Stimulated activated memory B cell treated with anti-CD40 and anti-IgM and Interleukin-4, amounts not matched to agents 10 μg/mL and 1 μg/mL and 100 μg/mL, for 72 hours (primary cell): ENCODE data around the gene ATRNL1.
A peak's percentile ranks its signal among the peaks of the same experiment; 100 is the strongest.

Experiments
- ATAC-seq: fragments of 150-1000 bp; cut with Tn5 transposase; 2 replicates; pipeline ENCODE4 v1.10.0; 2021
- H3K27ac Mint-ChIP-seq: one replicate; pipeline ENCODE4 v1.8.0; 2022; ENCODE audit warnings: mild to moderate bottlenecking, mixed read lengths
- H3K27me3 Mint-ChIP-seq: one replicate; pipeline ENCODE4 v1.8.0; 2022; ENCODE audit warnings: mixed read lengths
- H3K36me3 Mint-ChIP-seq: one replicate; pipeline ENCODE4 v1.8.0; 2022; ENCODE audit warnings: mixed read lengths
- H3K4me1 Mint-ChIP-seq: one replicate; pipeline ENCODE4 v1.8.0; 2022; ENCODE audit warnings: mixed read lengths
- H3K4me3 Mint-ChIP-seq: one replicate; pipeline ENCODE4 v1.8.0; 2022; ENCODE audit warnings: mild to moderate bottlenecking, moderate library complexity, mixed read lengths
- H3K9me3 Mint-ChIP-seq: one replicate; pipeline ENCODE4 v1.8.0; 2022; ENCODE audit warnings: mixed read lengths

The ATRNL1 gene

DNA sequence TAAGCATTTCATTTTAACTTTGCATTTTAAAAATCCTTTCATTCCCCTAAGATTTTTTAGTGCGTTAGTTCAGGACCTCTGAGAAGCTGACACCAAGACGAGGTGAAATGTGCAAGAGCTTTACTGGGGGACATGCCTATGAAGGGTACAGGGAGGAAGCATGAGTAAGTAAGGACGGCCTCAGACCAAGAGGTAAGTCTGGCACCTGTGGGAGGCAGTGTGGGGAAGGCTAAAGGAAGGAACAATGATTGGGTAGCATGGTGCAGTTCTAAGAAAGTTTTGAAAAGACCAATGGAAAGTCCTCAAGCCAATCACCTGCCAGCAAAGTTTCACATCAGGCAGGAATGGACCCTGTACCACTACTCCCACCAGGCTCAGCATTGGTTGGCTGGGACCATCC is 810.7 kb downstream of the ATRNL1 start:
- no peaks in the 10 kb centered on the region for H3K9me3 Mint-ChIP-seq
- no peak overlapping the region for H3K27ac Mint-ChIP-seq
- no peaks in the 10 kb centered on the region for H3K4me1 Mint-ChIP-seq
- H3K27me3 Mint-ChIP-seq: no peaks in the 10 kb centered on the region
- no peak overlapping the region for H3K4me3 Mint-ChIP-seq
- peak; percentile 24 for ATAC-seq
- H3K36me3 Mint-ChIP-seq: no peaks in the 10 kb centered on the region

DNA sequence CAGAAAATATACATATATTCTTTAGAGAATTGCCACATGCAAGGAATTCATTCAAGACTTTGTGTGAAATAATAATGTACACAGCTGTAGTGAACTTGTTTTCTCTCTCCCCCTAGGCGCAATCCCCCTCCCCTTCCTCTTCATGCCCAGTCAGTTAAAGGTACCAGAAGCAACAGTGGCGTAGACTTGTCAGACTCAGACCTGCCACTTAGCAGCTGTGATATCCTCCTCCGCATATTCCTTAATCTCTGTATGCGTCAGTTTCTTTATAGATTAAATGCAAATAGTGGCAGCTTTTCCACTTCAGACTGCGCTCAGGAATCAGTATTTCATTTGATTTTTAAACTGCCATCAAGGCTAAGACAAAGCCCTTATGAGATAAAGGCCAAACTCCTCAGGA is 815.9 kb downstream of the ATRNL1 start:
- H3K4me3 Mint-ChIP-seq: no peak overlapping the region
- ATAC-seq: no peak
- no peak overlapping the region for H3K27ac Mint-ChIP-seq
- H3K4me1 Mint-ChIP-seq: no peaks in the 10 kb centered on the region
- H3K36me3 Mint-ChIP-seq: no peaks in the 10 kb centered on the region
- peaks cover 2% of the 10 kb centered on the region for H3K9me3 Mint-ChIP-seq
- no peaks in the 10 kb centered on the region for H3K27me3 Mint-ChIP-seq

DNA sequence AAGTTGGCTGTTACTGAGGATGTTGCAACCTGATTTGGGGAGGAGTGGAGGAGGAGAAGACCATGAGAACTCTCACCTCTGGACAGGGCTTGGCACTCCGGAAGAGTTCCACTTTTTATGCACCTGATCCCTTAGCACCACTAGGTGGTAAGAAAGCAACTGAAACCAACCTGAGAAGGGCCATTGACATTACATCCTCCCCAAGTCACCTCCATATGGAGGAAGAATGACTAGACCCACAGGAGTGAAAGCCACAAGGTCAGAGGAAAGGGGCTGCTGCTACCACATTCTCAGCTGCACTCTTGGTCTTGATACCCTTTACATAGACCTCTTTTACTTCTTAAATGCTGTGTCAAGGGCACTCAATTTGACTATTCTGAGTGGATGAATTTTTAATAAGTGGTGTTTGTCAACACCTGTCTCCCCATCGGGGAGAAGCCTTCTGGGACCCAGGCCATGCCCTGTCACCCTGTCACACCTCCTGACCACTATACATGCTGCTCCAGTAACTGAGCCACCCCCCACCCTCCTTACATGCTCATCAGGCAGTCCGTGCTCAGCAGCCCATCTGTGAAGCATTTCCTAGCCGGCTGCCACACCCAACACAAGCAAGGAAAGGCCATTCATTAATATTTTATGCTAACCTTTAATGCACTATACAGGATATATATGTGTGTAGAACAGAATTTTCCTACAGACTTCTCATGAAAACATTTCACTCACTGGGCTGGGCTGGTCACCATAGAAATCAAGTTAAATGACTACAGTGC is 817.0 kb downstream of the ATRNL1 start:
- no peak for ATAC-seq
- H3K27ac Mint-ChIP-seq: no peak overlapping the region
- no peaks in the 10 kb centered on the region for H3K36me3 Mint-ChIP-seq
- no peaks in the 10 kb centered on the region for H3K27me3 Mint-ChIP-seq
- H3K4me3 Mint-ChIP-seq: no peak overlapping the region
- H3K4me1 Mint-ChIP-seq: no peaks in the 10 kb centered on the region
- H3K9me3 Mint-ChIP-seq: peaks cover 4% of the 10 kb centered on the region

DNA sequence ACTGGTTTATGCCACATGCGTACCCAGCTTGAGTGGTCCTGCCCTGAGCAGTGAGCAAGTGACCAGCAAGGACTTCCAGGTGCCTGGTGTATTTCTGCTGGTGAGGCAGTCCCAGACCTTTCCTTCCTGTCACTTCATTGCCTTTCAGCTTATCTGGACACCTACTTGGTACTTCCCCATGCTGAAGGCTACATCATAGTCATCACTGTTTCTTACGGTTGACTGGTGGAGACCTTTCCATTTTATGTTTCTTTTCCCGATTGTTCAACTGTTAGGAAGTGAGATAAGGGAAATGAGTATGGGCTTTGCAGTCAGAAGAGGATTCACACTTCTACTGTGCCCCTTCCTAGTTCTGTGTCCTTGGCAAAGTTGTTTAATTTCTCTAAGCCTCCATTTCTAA is 821.3 kb downstream of the ATRNL1 start:
- H3K27me3 Mint-ChIP-seq: no peaks in the 10 kb centered on the region
- no peak overlapping the region for H3K4me3 Mint-ChIP-seq
- no peak for ATAC-seq
- no peaks in the 10 kb centered on the region for H3K4me1 Mint-ChIP-seq
- no peak overlapping the region for H3K27ac Mint-ChIP-seq
- no peaks in the 10 kb centered on the region for H3K36me3 Mint-ChIP-seq
- H3K9me3 Mint-ChIP-seq: peaks cover 7% of the 10 kb centered on the region

DNA sequence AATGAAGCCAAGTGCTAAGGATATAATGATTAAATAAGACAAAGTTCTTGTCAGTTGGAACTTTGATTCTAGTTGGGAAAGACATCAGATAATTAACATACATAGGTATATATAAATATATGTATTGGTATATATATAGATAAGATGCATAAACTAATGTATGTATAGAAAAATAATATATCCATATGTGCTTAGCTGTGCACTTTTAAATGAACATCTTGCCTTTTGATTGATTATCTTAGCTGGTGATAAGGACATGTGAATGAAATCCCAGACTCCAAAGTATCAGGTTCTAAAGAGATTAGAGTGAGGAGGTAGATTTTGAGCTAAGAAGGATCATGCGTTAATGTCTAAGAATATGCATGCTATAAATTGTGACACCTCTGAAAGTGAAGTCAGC is 822.3 kb downstream of the ATRNL1 start:
- Mint-ChIP-seq H3K36me3 (no peaks in the 10 kb centered on the region), H3K9me3 (peaks cover 10% of the 10 kb centered on the region), H3K27me3 (no peaks in the 10 kb centered on the region), H3K27ac (no peak overlapping the region), H3K4me3 (no peak overlapping the region), H3K4me1 (no peaks in the 10 kb centered on the region)
- ATAC-seq: no peak

DNA sequence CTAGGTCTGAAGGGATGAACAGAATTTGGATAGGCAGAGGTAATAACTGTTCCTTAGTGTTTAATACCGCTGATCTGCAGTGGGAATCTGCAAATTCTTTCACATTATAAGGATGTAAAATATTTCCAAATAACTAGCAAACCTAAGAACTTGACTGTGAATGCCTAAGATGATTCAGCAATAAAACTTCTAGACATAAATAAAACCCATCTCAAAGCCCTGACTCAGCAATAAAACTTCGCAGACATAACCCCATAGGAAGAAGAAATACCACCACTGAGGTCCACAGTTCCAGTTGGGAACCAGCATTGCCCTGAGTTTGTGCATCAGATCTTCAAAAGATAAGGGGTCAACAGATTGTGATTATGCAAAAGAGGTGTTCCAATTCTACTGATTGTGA is 825.6 kb downstream of the ATRNL1 start:
- no peaks in the 10 kb centered on the region for H3K4me1 Mint-ChIP-seq
- ATAC-seq: no peak
- no peaks in the 10 kb centered on the region for H3K36me3 Mint-ChIP-seq
- H3K4me3 Mint-ChIP-seq: no peak overlapping the region
- peaks cover 13% of the 10 kb centered on the region for H3K9me3 Mint-ChIP-seq
- H3K27me3 Mint-ChIP-seq: no peaks in the 10 kb centered on the region
- H3K27ac Mint-ChIP-seq: no peak overlapping the region

- Mint-ChIP-seq H3K4me3 (no peak overlapping the region), H3K36me3 (no peaks in the 10 kb centered on the region), H3K9me3 (peaks cover 18% of the 10 kb centered on the region), H3K27ac (no peak overlapping the region), H3K4me1 (no peaks in the 10 kb centered on the region), H3K27me3 (no peaks in the 10 kb centered on the region)
- no peak for ATAC-seq
Measured at GRCh38 chr10:115921795-115922194, 828.6 kb downstream of the ATRNL1 start.

- Mint-ChIP-seq H3K27me3 (no peaks in the 10 kb centered on the region), H3K4me1 (no peaks in the 10 kb centered on the region), H3K9me3 (no peaks in the 10 kb centered on the region), H3K4me3 (no peak overlapping the region), H3K36me3 (no peaks in the 10 kb centered on the region), H3K27ac (no peak overlapping the region)
- no peak for ATAC-seq
Measured at GRCh38 chr10:115931309-115931708, 838.1 kb downstream of the ATRNL1 start.

DNA sequence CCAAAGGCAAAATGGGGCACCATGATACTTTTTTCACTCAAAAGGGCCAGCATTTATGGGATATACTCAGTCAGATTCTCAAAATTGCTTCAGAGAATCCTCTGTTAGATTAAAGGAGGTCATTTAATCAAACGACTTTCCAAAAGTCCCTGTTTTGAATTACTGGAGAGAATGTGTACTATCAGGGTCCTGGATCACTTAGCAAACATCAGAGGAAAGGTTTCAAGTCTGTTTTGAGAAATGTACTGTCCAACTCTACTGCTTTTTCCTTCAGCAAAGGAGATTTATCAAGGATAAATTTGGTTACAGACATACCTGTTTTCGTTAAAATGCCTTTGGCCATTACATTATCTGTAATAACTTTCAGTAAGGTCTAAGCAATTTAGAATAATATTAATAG is 838.9 kb downstream of the ATRNL1 start:
- no peaks in the 10 kb centered on the region for H3K27me3 Mint-ChIP-seq
- H3K27ac Mint-ChIP-seq: no peak overlapping the region
- ATAC-seq: no peak
- peaks cover 3% of the 10 kb centered on the region for H3K9me3 Mint-ChIP-seq
- H3K4me3 Mint-ChIP-seq: no peak overlapping the region
- no peaks in the 10 kb centered on the region for H3K36me3 Mint-ChIP-seq
- H3K4me1 Mint-ChIP-seq: no peaks in the 10 kb centered on the region

DNA sequence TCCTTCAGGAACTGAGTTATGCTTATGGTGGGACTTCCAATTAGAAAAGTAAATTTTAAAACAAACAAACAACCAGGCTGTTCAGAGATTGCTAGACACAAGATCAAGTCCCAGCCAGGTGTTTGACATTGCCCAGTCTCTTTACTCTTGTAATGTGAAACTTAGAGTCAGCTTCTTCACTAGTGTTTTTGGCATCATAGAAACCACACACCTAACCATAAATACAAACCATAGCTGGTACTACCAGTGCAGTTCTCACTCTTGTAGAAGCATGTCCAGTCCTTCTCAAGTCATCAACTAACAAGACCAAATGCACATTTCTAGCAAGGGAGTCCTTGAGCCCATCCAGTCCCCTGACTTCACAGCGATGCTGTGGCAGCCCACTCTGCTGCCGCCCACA is 839.9 kb downstream of the ATRNL1 start:
- Mint-ChIP-seq H3K27me3 (no peaks in the 10 kb centered on the region), H3K4me3 (no peak overlapping the region), H3K4me1 (no peaks in the 10 kb centered on the region), H3K9me3 (peaks cover 3% of the 10 kb centered on the region), H3K36me3 (no peaks in the 10 kb centered on the region), H3K27ac (no peak overlapping the region)
- no peak for ATAC-seq

GRCh38 chr10:115935731-115936130 is 842.6 kb downstream of the ATRNL1 start:
- H3K27me3 Mint-ChIP-seq: no peaks in the 10 kb centered on the region
- ATAC-seq: no peak
- no peak overlapping the region for H3K27ac Mint-ChIP-seq
- no peaks in the 10 kb centered on the region for H3K36me3 Mint-ChIP-seq
- H3K9me3 Mint-ChIP-seq: peaks cover 3% of the 10 kb centered on the region
- no peaks in the 10 kb centered on the region for H3K4me1 Mint-ChIP-seq
- H3K4me3 Mint-ChIP-seq: no peak overlapping the region

GRCh38 chr10:115936926-115937767 is 844.0 kb downstream of the ATRNL1 start:
- H3K4me3 Mint-ChIP-seq: no peak overlapping the region
- no peaks in the 10 kb centered on the region for H3K4me1 Mint-ChIP-seq
- H3K27me3 Mint-ChIP-seq: no peaks in the 10 kb centered on the region
- no peak for ATAC-seq
- no peaks in the 10 kb centered on the region for H3K36me3 Mint-ChIP-seq
- H3K9me3 Mint-ChIP-seq: peaks cover 3% of the 10 kb centered on the region
- no peak overlapping the region for H3K27ac Mint-ChIP-seq

- ATAC-seq: no peak
- no peaks in the 10 kb centered on the region for H3K36me3 Mint-ChIP-seq
- H3K4me1 Mint-ChIP-seq: no peaks in the 10 kb centered on the region
- peaks cover 3% of the 10 kb centered on the region for H3K9me3 Mint-ChIP-seq
- H3K27me3 Mint-ChIP-seq: no peaks in the 10 kb centered on the region
- H3K27ac Mint-ChIP-seq: no peak overlapping the region
- H3K4me3 Mint-ChIP-seq: no peak overlapping the region
Measured at GRCh38 chr10:115937768-115938056, 844.5 kb downstream of the ATRNL1 start.

- H3K27me3 Mint-ChIP-seq: no peaks in the 10 kb centered on the region
- no peak overlapping the region for H3K27ac Mint-ChIP-seq
- peaks cover 6% of the 10 kb centered on the region for H3K9me3 Mint-ChIP-seq
- H3K36me3 Mint-ChIP-seq: no peaks in the 10 kb centered on the region
- H3K4me1 Mint-ChIP-seq: no peaks in the 10 kb centered on the region
- no peak overlapping the region for H3K4me3 Mint-ChIP-seq
- no peak for ATAC-seq
Measured at GRCh38 chr10:115939101-115939854, 846.1 kb downstream of the ATRNL1 start.

DNA sequence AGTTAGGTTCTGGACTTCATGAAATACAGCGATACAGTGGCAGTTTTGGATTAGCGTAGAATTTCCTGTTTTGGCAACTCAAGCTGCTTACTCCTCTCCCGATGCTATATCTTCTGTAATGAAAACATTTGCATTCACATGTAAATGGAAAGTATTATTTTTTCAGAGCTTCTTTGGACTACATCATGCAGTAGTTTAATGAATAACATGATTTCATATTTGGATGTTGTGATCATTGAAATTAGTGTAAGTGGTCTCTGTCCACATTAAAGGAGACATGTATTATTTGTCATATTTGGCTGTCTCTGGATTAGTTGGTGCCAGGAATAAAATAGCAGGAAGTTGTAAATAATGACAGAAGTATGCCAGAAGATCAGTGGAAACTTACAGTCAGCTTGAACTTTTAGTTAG is 848.2 kb downstream of the ATRNL1 start:
- H3K4me1 Mint-ChIP-seq: no peaks in the 10 kb centered on the region
- H3K4me3 Mint-ChIP-seq: no peak overlapping the region
- peaks cover 6% of the 10 kb centered on the region for H3K9me3 Mint-ChIP-seq
- no peak for ATAC-seq
- H3K27ac Mint-ChIP-seq: no peak overlapping the region
- H3K36me3 Mint-ChIP-seq: no peaks in the 10 kb centered on the region
- H3K27me3 Mint-ChIP-seq: no peaks in the 10 kb centered on the region
